H9 (cell line): Measurements from ENCODE around the gene TMEM242. TPM values are rescaled to one million over a fixed set of nuclear protein-coding genes. Genes with fewer than 3 reads are reported as not detected.

ENCODE experiments used
- DNase-seq: peaks from one replicate; pipeline ENCODE4 v3.0.0-alpha.2; 2017
- H2AFZ ChIP-seq: one replicate; pipeline ENCODE4 v1.6.1; 2013; ENCODE audit warnings: mild to moderate bottlenecking, low read length, control low read depth, moderate library complexity
- H2AK5ac ChIP-seq: 2 replicates; pipeline ENCODE4 v1.6.1; 2013; ENCODE audit warnings: low read length, control low read depth, mixed read lengths; ENCODE audit not compliant: insufficient read length
- H2BK120ac ChIP-seq: one replicate; pipeline ENCODE4 v1.6.1; 2013; ENCODE audit warnings: low read depth, mild to moderate bottlenecking, low read length, control low read depth, inconsistent platforms; ENCODE audit not compliant: poor library complexity, severe bottlenecking
- H2BK12ac ChIP-seq: 2 replicates; pipeline ENCODE4 v1.6.1; 2013; ENCODE audit warnings: low read length, control low read depth, mixed read lengths, low read depth; ENCODE audit not compliant: insufficient read length
- H2BK15ac ChIP-seq: 2 replicates; pipeline ENCODE4 v1.6.1; 2013; ENCODE audit warnings: low read depth, low read length, control low read depth
- H2BK20ac ChIP-seq: one replicate; pipeline ENCODE4 v1.6.1; 2013; ENCODE audit warnings: low read depth, mild to moderate bottlenecking, low read length, control low read depth, inconsistent platforms; ENCODE audit not compliant: poor library complexity, severe bottlenecking
- H2BK5ac ChIP-seq: 2 replicates; pipeline ENCODE4 v1.6.1; 2013; ENCODE audit warnings: low read length, control low read depth, mixed read lengths; ENCODE audit not compliant: insufficient read length
- H3K14ac ChIP-seq: 2 replicates; pipeline ENCODE4 v1.6.1; 2013; ENCODE audit warnings: low read length, control low read depth; ENCODE audit not compliant: insufficient read depth
- H3K18ac ChIP-seq: 2 replicates; pipeline ENCODE4 v1.6.1; 2013; ENCODE audit warnings: low read depth, mild to moderate bottlenecking, mixed read lengths, low read length, control low read depth; ENCODE audit not compliant: insufficient read length
- H3K23ac ChIP-seq: 2 replicates; pipeline ENCODE4 v1.6.1; 2013; ENCODE audit warnings: low read length, control low read depth, mixed read lengths, low read depth; ENCODE audit not compliant: insufficient read length
- H3K23me2 ChIP-seq: 2 replicates; pipeline ENCODE4 v1.6.1; 2013; ENCODE audit warnings: low read depth, mild to moderate bottlenecking, mixed read lengths, low read length, control low read depth; ENCODE audit not compliant: insufficient read length, poor library complexity, severe bottlenecking
- H3K27ac ChIP-seq: 2 replicates; pipeline ENCODE4 v1.5.1; 2013; ENCODE audit warnings: low read length, control low read depth, mixed read lengths, low read depth; ENCODE audit not compliant: insufficient read length
- H3K27me3 ChIP-seq: 2 replicates; pipeline ENCODE4 v1.6.1; 2013; ENCODE audit warnings: low read length, control low read depth, inconsistent platforms; ENCODE audit not compliant: insufficient read depth
- H3K4ac ChIP-seq: 2 replicates; pipeline ENCODE4 v1.6.1; 2013; ENCODE audit warnings: low read depth, mild to moderate bottlenecking, control low read depth, inconsistent platforms, low read length, moderate library complexity
- H3K4me1 ChIP-seq: 2 replicates; pipeline ENCODE4 v1.6.1; 2013; ENCODE audit warnings: low read length, control low read depth, inconsistent platforms; ENCODE audit not compliant: insufficient read depth
- H3K4me2 ChIP-seq: 2 replicates; pipeline ENCODE4 v1.6.1; 2013; ENCODE audit warnings: low read length, control low read depth, mixed read lengths; ENCODE audit not compliant: insufficient read length, insufficient read depth
- H3K56ac ChIP-seq: 2 replicates; pipeline ENCODE4 v1.6.1; 2013; ENCODE audit warnings: low read depth, mild to moderate bottlenecking, mixed read lengths, low read length, control low read depth; ENCODE audit not compliant: insufficient read length
- H3K79me1 ChIP-seq: 2 replicates; pipeline ENCODE4 v1.6.1; 2013; ENCODE audit warnings: low read depth, mild to moderate bottlenecking, moderate library complexity, low read length, control low read depth, inconsistent platforms; ENCODE audit not compliant: insufficient read depth, poor library complexity, severe bottlenecking
- H3K79me2 ChIP-seq: 2 replicates; pipeline ENCODE4 v1.6.1; 2013; ENCODE audit warnings: low read length, control low read depth, inconsistent platforms; ENCODE audit not compliant: insufficient read depth
- H3K9ac ChIP-seq: 2 replicates; pipeline ENCODE4 v1.6.1; 2013; ENCODE audit warnings: low read length, control low read depth, mixed read lengths; ENCODE audit not compliant: insufficient read length; ENCODE audit errors: extremely low read depth
- H3K9me3 ChIP-seq: one replicate; pipeline ENCODE4 v1.6.1; 2013; ENCODE audit warnings: low read depth, low read length, inconsistent platforms; ENCODE audit not compliant: control insufficient read depth
- H3T11ph ChIP-seq: one replicate; pipeline ENCODE4 v1.6.1; 2013; ENCODE audit warnings: mild to moderate bottlenecking, low read length, control low read depth, inconsistent platforms
- H4K20me1 ChIP-seq: one replicate; pipeline ENCODE4 v1.6.1; 2013; ENCODE audit not compliant: control insufficient read depth, insufficient read length, insufficient read depth
- H4K5ac ChIP-seq: 2 replicates; pipeline ENCODE4 v1.6.1; 2013; ENCODE audit warnings: low read depth, mild to moderate bottlenecking, mixed read lengths, low read length, control low read depth; ENCODE audit not compliant: insufficient read length
- H4K8ac ChIP-seq: replicated peaks from 2 replicates; pipeline ENCODE4 v1.6.1; 2013; ENCODE audit warnings: low read length, control low read depth, mixed read lengths, low read depth; ENCODE audit not compliant: insufficient read length
- H4K91ac ChIP-seq: 2 replicates; pipeline ENCODE4 v1.6.1; 2013; ENCODE audit warnings: low read depth, mild to moderate bottlenecking, moderate library complexity, mixed read lengths, low read length, control low read depth; ENCODE audit not compliant: insufficient read length
- H3K27ac Mint-ChIP-seq, 3 experiments: 2 replicates in 2 of 3; 3 replicates in 1 of 3; pipeline ENCODE4 v1.8.0; 2020 to 2021; ENCODE audit warnings: mixed read lengths in 3 of 3, mild to moderate bottlenecking in 1 of 3, moderate library complexity in 1 of 3
- H3K27me3 Mint-ChIP-seq: 2 replicates; pipeline ENCODE4 v1.8.0; 2021; ENCODE audit warnings: low read depth, mild to moderate bottlenecking, moderate library complexity, mixed read lengths
- H3K36me3 Mint-ChIP-seq, 3 experiments: 2 replicates in 2 of 3; 3 replicates in 1 of 3; pipeline ENCODE4 v1.8.0; 2020 to 2021; ENCODE audit warnings: low read depth in 3 of 3, mixed read lengths in 3 of 3; ENCODE audit not compliant: insufficient read depth in 1 of 3
- H3K4me1 Mint-ChIP-seq, 2 experiments: 2 replicates each; pipeline ENCODE4 v1.8.0; 2020; ENCODE audit warnings: mixed read lengths in 2 of 2
- H3K4me3 Mint-ChIP-seq, 2 experiments: 2 replicates in 1 of 2; 3 replicates in 1 of 2; pipeline ENCODE4 v1.8.0; 2020 to 2021; ENCODE audit warnings: mild to moderate bottlenecking in 2 of 2, mixed read lengths in 2 of 2, moderate library complexity in 1 of 2
- H3K9me3 Mint-ChIP-seq, 2 experiments: 2 replicates in 1 of 2; 3 replicates in 1 of 2; pipeline ENCODE4 v1.8.0; 2020; ENCODE audit warnings: mild to moderate bottlenecking in 2 of 2, mixed read lengths in 2 of 2, moderate library complexity in 1 of 2
- CTCF ChIP-seq: fragments of 200-600 bp; sonication (generic); conservative IDR thresholded peaks from 3 replicates; pipeline ENCODE4 v1.8.0; 2021; ENCODE audit warnings: antibody characterized with exemption, mild to moderate bottlenecking
- WGBS: extraction: QIAGEN DNeasy Blood & Tissue Kit; methylation state at CpG from one replicate; pipeline ENCODE4 v1.1.7; 2013; ENCODE audit warnings: missing lambda C conversion rate, low lambda C conversion rate, mixed read lengths; ENCODE audit not compliant: insufficient read length; ENCODE audit errors: extremely low coverage; 5-methylcytosine and 5-hydroxymethylcytosine counted together
- total RNA-seq: library from RNA; stranded (reverse); gene quantifications from 2 replicates; pipeline ENCODE4 v1.2.1, GENCODE V29; 2021

Gene TMEM242
- total RNA-seq, 1 experiment from 2014 or later: 10.5 TPM

- H3K9ac ChIP-seq: no peak overlapping the region
- no peak overlapping the region for H2AK5ac ChIP-seq
- Mint-ChIP-seq H3K4me3 (no peak overlapping the region), H3K4me1 (no peaks in the 10 kb centered on the region), H3K36me3 (no peaks in the 10 kb centered on the region), H3K9me3 (no peaks in the 10 kb centered on the region; a peak in 1 of 5 replicates), H3K27me3 (peaks cover 12% of the 10 kb centered on the region), H3K27ac (no peak overlapping the region; a peak in 1 of 7 replicates)
- H2BK120ac ChIP-seq: no peak overlapping the region
- no peaks in the 10 kb centered on the region for H3K79me2 ChIP-seq
- no peak overlapping the region for H3K4ac ChIP-seq
- no peaks in the 10 kb centered on the region for H3K23me2 ChIP-seq
- no peak overlapping the region for H3K4me2 ChIP-seq
- H3K23ac ChIP-seq: no peak overlapping the region
- H3K27ac ChIP-seq: no peak overlapping the region
- H3K27me3 ChIP-seq: no peaks in the 10 kb centered on the region
- DNase-seq: no peak
- H3K79me1 ChIP-seq: no peaks in the 10 kb centered on the region
- H4K8ac ChIP-seq: no peak overlapping the region
- no CpG with 5 or more reads among the region's 3 CpGs for WGBS
- no peak overlapping the region for H2BK15ac ChIP-seq
- H4K5ac ChIP-seq: no peak overlapping the region
- no peak overlapping the region for H2BK5ac ChIP-seq
- H2AFZ ChIP-seq: no peak overlapping the region
- no peak for TF ChIP-seq CTCF
- no peak overlapping the region for H3K56ac ChIP-seq
- H3T11ph ChIP-seq: no peak overlapping the region
- no peak overlapping the region for H2BK20ac ChIP-seq
- no peak overlapping the region for H2BK12ac ChIP-seq
- H3K9me3 ChIP-seq: no peaks in the 10 kb centered on the region
- H3K14ac ChIP-seq: no peak overlapping the region
- no peaks in the 10 kb centered on the region for H4K20me1 ChIP-seq
- no peak overlapping the region for H3K18ac ChIP-seq
- no peaks in the 10 kb centered on the region for H3K4me1 ChIP-seq
- H4K91ac ChIP-seq: no peak overlapping the region
Observed at GRCh38 chr6:157255079-157255478, 68.2 kb downstream of the TMEM242 start.
